NOMO-1 treated with DMSO at 0.1 percent for 48 hours (cell line): ENCODE results near the gene RAB4A.

Experiments used
- DNase-seq: peaks from one replicate; lab custom pipeline; 2025; ENCODE audit not compliant: unreplicated experiment; lab: John Stamatoyannopoulos, UW

RAB4A gene

GRCh38 chr1:229243638-229244037, 27.3 kb upstream of the RAB4A start:
- DNase-seq: no peak

DNA sequence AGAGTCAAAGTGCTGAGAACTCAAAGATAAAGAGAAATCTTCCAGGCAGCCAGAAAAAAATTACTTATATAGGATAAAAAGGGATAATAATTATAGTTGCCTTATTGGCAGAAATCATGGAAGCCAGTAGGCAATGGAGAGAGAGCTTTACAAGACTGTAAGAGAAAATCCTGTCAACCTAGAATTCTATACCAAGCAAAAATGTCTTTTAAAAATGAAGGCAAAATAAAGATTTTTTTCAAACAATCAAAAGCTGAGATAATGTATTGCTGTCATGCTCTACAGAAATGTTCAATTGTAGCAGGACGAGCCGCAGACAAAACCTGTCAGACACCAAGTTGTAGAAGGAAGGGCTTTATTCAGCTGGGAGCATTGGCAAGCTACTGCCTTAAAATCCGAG, 26.8 kb upstream of the RAB4A start:
- no peak for DNase-seq

- no peak for DNase-seq
These were observed 23.0 kb upstream of the RAB4A start for GRCh38 chr1:229247871-229248270.

DNA sequence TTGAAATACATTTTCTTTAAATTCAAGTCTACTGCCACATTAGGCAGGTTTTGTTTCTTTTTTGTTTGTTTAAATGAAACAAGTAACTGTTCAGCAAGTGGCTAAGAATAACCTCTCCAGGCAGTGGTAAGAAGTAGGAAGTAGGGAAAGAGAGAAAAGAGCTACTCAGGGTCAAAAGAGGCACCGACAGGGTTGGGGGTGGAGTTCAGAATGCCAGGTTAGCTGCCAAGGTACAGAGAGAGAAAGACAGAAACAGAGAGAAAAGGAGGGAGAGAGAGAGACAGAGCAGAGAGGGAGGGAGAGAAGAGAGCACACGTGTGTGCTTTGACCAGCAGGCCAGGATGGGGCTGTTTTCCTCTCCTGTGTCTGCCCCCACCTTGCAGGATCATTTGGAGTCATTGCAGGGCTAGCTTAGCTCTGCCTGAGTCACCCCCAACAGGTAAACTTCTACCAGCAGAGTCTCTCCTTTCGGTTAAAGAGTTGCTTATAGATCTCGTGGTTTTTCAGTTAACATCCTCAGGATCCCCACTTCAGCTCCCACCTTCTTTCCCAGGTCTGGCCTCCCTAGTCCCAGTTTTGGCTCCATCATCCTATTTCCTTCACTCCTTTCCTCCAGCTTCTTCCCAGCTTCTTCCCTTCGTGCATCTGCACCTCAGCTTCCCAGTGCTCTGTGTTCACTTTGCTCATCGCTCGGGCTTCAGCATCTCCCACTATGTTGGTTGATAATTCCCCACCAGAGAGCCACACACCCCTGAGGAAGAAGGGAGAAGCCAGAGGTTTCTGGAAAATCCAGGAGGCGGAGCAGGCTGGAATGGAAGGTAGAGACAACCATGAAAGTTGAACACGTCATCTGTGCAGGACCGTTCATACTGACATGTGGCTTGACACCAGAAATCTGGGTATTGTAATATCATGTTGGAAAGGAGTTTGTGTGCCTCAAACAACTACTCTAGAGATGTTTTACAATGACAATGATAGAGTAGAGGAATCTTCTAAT, 21.8 kb upstream of the RAB4A start:
- DNase-seq: peak; percentile 23

GRCh38 chr1:229249854-229250644, 20.9 kb upstream of the RAB4A start:
- DNase-seq: peak; percentile 96

GRCh38 chr1:229251185-229251584, 19.7 kb upstream of the RAB4A start:
- DNase-seq: peak; percentile 8

GRCh38 chr1:229252228-229252984, 18.5 kb upstream of the RAB4A start:
- no peak for DNase-seq

DNA sequence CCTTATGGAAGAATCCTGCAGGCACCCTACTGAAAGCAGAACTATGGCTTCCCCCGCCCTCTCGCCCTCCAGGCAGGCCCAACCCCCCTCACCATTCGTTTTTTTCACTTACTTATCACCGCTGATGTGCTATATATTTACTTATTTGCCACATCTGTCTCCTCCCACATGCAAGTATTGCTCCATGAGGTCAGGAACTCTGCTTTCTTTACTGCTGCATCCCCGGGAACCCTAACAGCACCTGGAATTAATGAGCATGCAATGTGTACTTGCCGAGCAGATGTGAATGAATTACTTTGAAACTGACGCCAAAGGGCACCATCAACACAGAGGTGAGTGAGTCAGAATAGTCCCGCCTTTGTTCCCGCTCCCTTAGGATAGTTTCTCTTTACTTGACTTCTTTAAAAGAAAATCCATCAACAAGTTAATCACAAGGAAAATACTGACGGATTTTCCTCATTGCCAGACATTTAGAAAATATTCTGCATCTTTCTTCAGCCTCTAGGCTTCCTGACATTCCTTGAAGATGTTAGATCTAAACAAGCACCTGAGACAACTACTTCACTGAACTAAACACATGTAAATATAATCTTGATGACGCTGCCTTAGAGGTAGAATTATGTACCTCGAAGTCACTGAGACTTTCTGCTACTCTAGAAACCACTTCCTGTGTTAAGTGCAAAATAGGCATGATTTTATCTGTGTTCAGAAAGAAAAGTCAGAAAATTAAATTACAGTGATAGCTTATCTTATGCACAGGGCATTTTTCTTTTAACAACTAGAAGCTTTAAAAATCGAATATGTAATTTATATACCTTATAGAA, 17.5 kb upstream of the RAB4A start:
- peak; percentile 38 for DNase-seq

DNA sequence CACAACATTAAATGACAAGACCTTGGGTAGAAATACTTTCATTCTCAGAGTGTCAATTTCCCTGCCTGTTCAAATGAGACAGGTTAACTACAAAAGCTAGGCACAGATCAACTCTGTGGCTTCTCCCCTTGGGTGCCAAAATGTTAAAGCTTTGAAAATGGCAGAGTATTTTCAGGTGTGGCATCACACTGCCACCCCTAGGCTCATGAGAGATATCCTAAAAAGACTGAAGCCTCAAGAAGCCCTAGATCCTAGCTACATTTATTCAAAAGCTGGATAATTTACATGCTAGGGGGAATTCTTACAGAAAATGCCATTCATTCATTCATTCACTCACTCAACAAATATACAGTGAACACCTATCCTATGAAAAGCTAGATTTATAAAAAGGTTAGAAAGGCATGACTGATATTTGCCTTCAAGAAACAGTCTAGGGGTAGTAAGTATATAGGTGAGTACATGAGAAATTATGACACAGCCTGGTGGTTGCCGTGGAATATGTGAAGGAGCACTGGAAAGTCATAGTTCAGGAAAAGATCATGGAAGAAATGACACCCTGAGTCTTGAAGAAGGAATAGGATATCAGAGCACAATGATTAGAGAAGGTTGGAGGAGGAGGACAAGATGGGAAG, 15.9 kb upstream of the RAB4A start:
- DNase-seq: peak; percentile 35

- peak; percentile 48 for DNase-seq
These were observed 12.7 kb upstream of the RAB4A start for GRCh38 chr1:229258031-229258756.

GRCh38 chr1:229258757-229259060, 12.2 kb upstream of the RAB4A start:
- no peak for DNase-seq

DNA sequence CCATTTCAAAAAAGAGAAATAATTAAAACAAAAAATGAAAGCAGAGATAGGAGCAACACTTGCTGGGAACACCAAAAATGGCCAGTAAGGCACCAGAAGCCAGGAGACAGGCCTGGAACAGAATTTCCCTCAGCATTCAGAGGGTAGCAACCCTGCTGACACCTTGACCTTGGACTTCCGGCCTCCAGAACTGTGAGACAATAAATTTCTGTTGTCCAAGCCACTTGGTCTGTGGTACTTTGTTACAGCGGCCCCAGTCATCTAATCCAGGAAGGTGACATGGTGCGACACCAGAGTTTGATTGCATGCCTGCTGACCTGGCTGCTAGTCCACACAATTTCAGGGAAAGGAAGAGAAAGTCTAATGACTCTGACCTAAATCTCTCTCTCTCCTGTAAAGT, 10.6 kb upstream of the RAB4A start:
- DNase-seq: no peak

- no peak for DNase-seq
These were observed 8.7 kb upstream of the RAB4A start for GRCh38 chr1:229262239-229262638.

- DNase-seq: no peak
These were observed 7.7 kb upstream of the RAB4A start for GRCh38 chr1:229263254-229263653.

DNA sequence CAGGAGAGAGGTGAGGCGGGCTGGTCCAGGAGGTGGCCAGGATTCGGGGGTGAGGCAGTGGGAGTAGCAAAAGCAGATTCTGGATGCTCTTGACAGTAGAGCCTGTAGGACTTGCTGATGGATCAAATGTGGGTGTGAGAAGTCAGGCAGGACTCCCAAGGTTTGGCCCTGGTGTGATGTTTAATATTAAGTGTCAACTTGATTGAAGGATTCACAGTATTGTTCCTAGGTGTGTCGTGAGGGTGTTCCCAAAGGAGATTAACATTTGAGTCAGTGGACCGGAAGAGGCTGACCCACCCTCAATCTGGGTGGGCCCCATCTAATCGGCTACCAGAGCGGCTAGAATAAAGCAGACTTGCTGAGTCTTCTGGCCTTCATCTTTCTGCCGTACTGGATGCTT, 6.8 kb upstream of the RAB4A start:
- no peak for DNase-seq

DNA sequence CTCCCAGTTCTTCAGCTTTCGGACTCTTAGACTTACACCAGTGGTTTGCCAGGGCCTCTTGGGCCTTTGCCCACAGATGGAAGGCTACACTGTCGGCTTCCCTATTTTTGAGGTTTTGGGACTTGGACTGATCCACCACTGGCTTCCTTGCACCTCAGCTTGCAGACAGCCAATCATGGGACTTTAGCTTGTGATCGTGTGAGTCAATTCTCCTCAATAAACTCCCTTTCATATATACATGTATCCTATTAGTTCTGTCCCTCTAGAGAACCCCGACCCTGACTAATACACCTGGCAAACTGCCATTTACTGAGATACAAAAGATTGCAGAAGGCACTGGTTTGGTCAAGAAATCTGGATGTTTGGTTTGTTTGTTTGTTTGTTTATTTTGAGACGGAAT, 6.4 kb upstream of the RAB4A start:
- DNase-seq: no peak

DNA sequence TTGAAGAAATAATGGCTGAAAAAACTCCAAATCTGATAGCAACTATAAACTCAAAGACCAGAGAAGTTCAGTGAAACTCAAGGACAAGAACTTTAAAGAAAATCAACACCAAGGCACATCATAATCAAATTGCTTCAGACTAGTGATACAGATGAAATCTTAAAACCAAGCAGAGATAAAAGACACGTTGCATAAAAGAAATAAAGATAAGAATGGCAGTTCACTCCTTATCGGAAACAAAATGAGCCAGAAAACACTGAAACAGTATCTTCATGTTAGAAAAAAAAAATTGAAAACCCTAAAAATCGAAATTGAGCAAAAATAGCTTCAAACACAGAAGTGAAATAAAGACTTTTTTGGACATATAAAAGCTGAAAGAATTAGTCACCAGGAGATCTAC, 4.6 kb upstream of the RAB4A start:
- no peak for DNase-seq

DNA sequence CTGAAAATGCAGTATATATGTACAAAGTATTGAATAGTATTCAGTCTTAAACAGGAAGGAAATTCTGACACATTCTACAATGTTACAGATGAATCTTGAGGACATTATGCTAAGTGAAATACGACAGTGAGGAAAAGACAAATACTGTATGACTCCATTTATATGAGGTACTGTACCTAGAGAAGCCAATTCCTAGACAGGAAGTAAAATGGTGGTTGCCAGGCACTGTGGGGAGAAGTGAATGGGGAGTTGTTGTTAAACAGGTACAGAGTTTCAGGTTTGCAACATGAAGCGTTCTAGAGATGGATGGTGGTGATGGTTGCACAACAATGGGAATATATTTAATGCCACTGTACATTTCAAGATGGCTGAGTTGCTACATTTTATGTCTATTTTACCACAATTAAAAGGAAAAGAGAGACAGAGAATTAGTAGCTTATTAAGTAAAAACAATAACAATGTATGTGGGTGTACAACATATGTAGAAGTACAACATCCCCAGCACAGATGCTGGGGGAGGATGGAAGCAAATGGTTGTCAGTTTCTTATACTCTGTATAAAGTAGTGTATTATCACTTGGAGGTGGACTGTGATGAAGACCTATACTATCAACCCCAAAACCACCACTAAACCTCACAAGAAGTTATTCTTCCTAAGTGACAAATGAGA, 3.9 kb upstream of the RAB4A start:
- no peak for DNase-seq

- no peak for DNase-seq
These were observed 2.4 kb upstream of the RAB4A start for GRCh38 chr1:229268505-229268904.
